ENCODE results near the gene NECAP2.

Gene NECAP2

GRCh38 chr1:16405441-16405840 is 35.1 kb upstream of the NECAP2 start:
- Histone ChIP-seq H3K27me3 (replicated peaks; ENCODE audit: control insufficient read depth, insufficient read depth, low read length, poor library complexity, severe bottlenecking) (no peaks in the 10 kb centered on the region), H3K4me1 (ENCODE audit: control insufficient read depth, insufficient read depth, low read length, poor library complexity, severe bottlenecking) (no peaks in the 10 kb centered on the region), H3K36me3 (ENCODE audit: control insufficient read depth, insufficient read depth, low read length) (no peaks in the 10 kb centered on the region), H3K4me3 (ENCODE audit: insufficient read depth, low read depth, low read length, poor library complexity, severe bottlenecking) (no peak overlapping the region), H3K9me3 (ENCODE audit: control insufficient read depth, low read length) (no peaks in the 10 kb centered on the region), H3K27ac (ENCODE audit: insufficient read depth, low read length, poor library complexity, severe bottlenecking) (no peak overlapping the region)
- DNase-seq = no peak

DNA sequence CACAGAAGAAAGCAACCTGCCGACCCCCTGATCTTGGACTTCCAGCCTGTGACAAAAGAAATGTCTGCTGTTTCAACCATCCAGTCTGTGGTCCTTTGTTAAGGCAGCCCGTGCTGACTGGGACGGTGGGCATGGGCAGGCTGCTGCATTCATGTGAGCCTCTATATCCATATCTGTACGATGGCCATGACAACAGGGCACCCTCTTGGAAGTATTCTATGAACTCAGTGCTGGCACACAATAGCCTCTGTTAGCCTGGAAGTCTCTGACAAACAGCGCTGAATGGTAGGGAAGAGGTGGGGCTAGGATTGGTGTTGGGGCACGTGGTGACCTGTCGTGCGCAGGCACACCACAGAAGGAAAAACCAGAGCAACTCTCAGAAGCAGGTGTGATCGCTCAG is 33.7 kb upstream of the NECAP2 start:
- no peak overlapping the region for H3K4me3 ChIP-seq (ENCODE audit: insufficient read depth, low read depth, low read length, poor library complexity, severe bottlenecking)
- DNase-seq = no peak
- H3K4me1 ChIP-seq (ENCODE audit: control insufficient read depth, insufficient read depth, low read length, poor library complexity, severe bottlenecking) = no peaks in the 10 kb centered on the region
- H3K27me3 ChIP-seq (replicated peaks; ENCODE audit: control insufficient read depth, insufficient read depth, low read length, poor library complexity, severe bottlenecking) = no peaks in the 10 kb centered on the region
- H3K36me3 ChIP-seq (ENCODE audit: control insufficient read depth, insufficient read depth, low read length) = no peaks in the 10 kb centered on the region
- H3K9me3 ChIP-seq (ENCODE audit: control insufficient read depth, low read length) = no peaks in the 10 kb centered on the region
- no peak overlapping the region for H3K27ac ChIP-seq (ENCODE audit: insufficient read depth, low read length, poor library complexity, severe bottlenecking)

GRCh38 chr1:16409536-16410152 is 30.9 kb upstream of the NECAP2 start:
- no peak overlapping the region for H3K27ac ChIP-seq (ENCODE audit: insufficient read depth, low read length, poor library complexity, severe bottlenecking)
- H3K27me3 ChIP-seq (replicated peaks; ENCODE audit: control insufficient read depth, insufficient read depth, low read length, poor library complexity, severe bottlenecking) = no peaks in the 10 kb centered on the region
- DNase-seq = no peak
- no peaks in the 10 kb centered on the region for H3K4me1 ChIP-seq (ENCODE audit: control insufficient read depth, insufficient read depth, low read length, poor library complexity, severe bottlenecking)
- H3K36me3 ChIP-seq (ENCODE audit: control insufficient read depth, insufficient read depth, low read length) = no peaks in the 10 kb centered on the region
- H3K4me3 ChIP-seq (ENCODE audit: insufficient read depth, low read depth, low read length, poor library complexity, severe bottlenecking) = no peak overlapping the region
- H3K9me3 ChIP-seq (ENCODE audit: control insufficient read depth, low read length) = no peaks in the 10 kb centered on the region

DNA sequence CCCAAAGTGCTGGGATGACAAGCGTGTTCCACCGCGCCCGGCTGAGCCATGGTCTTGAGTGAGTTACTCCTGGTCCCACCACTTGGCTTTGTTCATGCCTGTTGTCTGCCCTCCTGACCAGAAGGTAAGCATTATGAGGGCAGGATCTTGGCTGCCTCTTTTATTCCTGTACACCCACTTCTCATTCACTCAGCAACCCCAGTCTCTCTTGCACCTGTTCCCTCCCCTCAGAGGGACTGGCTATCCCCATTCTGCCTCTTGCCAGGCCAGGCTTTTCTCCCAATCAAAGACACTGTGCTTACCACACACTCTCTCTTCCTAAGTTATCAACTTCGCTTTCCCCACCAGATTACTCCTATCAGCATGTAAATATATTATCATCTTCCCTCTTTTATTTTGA is 29.7 kb upstream of the NECAP2 start:
- Histone ChIP-seq H3K4me3 (ENCODE audit: insufficient read depth, low read depth, low read length, poor library complexity, severe bottlenecking) (no peak overlapping the region), H3K27ac (ENCODE audit: insufficient read depth, low read length, poor library complexity, severe bottlenecking) (no peak overlapping the region), H3K9me3 (ENCODE audit: control insufficient read depth, low read length) (no peaks in the 10 kb centered on the region), H3K4me1 (ENCODE audit: control insufficient read depth, insufficient read depth, low read length, poor library complexity, severe bottlenecking) (no peaks in the 10 kb centered on the region), H3K36me3 (ENCODE audit: control insufficient read depth, insufficient read depth, low read length) (no peaks in the 10 kb centered on the region), H3K27me3 (replicated peaks; ENCODE audit: control insufficient read depth, insufficient read depth, low read length, poor library complexity, severe bottlenecking) (no peaks in the 10 kb centered on the region)
- no peak for DNase-seq

GRCh38 chr1:16413191-16413590 is 27.3 kb upstream of the NECAP2 start:
- no peaks in the 10 kb centered on the region for H3K4me1 ChIP-seq (ENCODE audit: control insufficient read depth, insufficient read depth, low read length, poor library complexity, severe bottlenecking)
- H3K27me3 ChIP-seq (replicated peaks; ENCODE audit: control insufficient read depth, insufficient read depth, low read length, poor library complexity, severe bottlenecking) = no peaks in the 10 kb centered on the region
- no peak overlapping the region for H3K27ac ChIP-seq (ENCODE audit: insufficient read depth, low read length, poor library complexity, severe bottlenecking)

GRCh38 chr1:16418823-16419425 is 21.6 kb upstream of the NECAP2 start:
- H3K36me3 ChIP-seq (ENCODE audit: control insufficient read depth, insufficient read depth, low read length) = no peaks in the 10 kb centered on the region
- no peaks in the 10 kb centered on the region for H3K27me3 ChIP-seq (replicated peaks; ENCODE audit: control insufficient read depth, insufficient read depth, low read length, poor library complexity, severe bottlenecking)
- no peak overlapping the region for H3K4me3 ChIP-seq (ENCODE audit: insufficient read depth, low read depth, low read length, poor library complexity, severe bottlenecking)
- no peaks in the 10 kb centered on the region for H3K9me3 ChIP-seq (ENCODE audit: control insufficient read depth, low read length)
- DNase-seq = no peak
- H3K4me1 ChIP-seq (ENCODE audit: control insufficient read depth, insufficient read depth, low read length, poor library complexity, severe bottlenecking) = peaks cover 16% of the 10 kb centered on the region
- H3K27ac ChIP-seq (ENCODE audit: insufficient read depth, low read length, poor library complexity, severe bottlenecking) = no peak overlapping the region

More at GRCh38 chr1:16413191-16413590, 27.3 kb upstream of the NECAP2 start:
- DNase-seq = no peak
- no peaks in the 10 kb centered on the region for H3K36me3 ChIP-seq (ENCODE audit: control insufficient read depth, insufficient read depth, low read length)
- no peaks in the 10 kb centered on the region for H3K9me3 ChIP-seq (ENCODE audit: control insufficient read depth, low read length)
- no peak overlapping the region for H3K4me3 ChIP-seq (ENCODE audit: insufficient read depth, low read depth, low read length, poor library complexity, severe bottlenecking)

GRCh38 chr1:16420424-16421118 is 20.0 kb upstream of the NECAP2 start:
- Histone ChIP-seq H3K4me1 (ENCODE audit: control insufficient read depth, insufficient read depth, low read length, poor library complexity, severe bottlenecking) (peaks cover 16% of the 10 kb centered on the region), H3K4me3 (ENCODE audit: insufficient read depth, low read depth, low read length, poor library complexity, severe bottlenecking) (no peak overlapping the region), H3K27me3 (replicated peaks; ENCODE audit: control insufficient read depth, insufficient read depth, low read length, poor library complexity, severe bottlenecking) (no peaks in the 10 kb centered on the region), H3K9me3 (ENCODE audit: control insufficient read depth, low read length) (no peaks in the 10 kb centered on the region), H3K36me3 (ENCODE audit: control insufficient read depth, insufficient read depth, low read length) (no peaks in the 10 kb centered on the region), H3K27ac (ENCODE audit: insufficient read depth, low read length, poor library complexity, severe bottlenecking) (peak overlapping the region; percentile 24)
- DNase-seq = peak; percentile 3 to 20 (median 7)

GRCh38 chr1:16421201-16421600 is 19.3 kb upstream of the NECAP2 start:
- no peak for DNase-seq
- Histone ChIP-seq H3K27me3 (replicated peaks; ENCODE audit: control insufficient read depth, insufficient read depth, low read length, poor library complexity, severe bottlenecking) (no peaks in the 10 kb centered on the region), H3K4me1 (ENCODE audit: control insufficient read depth, insufficient read depth, low read length, poor library complexity, severe bottlenecking) (peaks cover 16% of the 10 kb centered on the region), H3K36me3 (ENCODE audit: control insufficient read depth, insufficient read depth, low read length) (no peaks in the 10 kb centered on the region), H3K4me3 (ENCODE audit: insufficient read depth, low read depth, low read length, poor library complexity, severe bottlenecking) (no peak overlapping the region), H3K27ac (ENCODE audit: insufficient read depth, low read length, poor library complexity, severe bottlenecking) (peak overlapping the region; percentile 23), H3K9me3 (ENCODE audit: control insufficient read depth, low read length) (no peaks in the 10 kb centered on the region)

- no peak overlapping the region for H3K4me3 ChIP-seq (ENCODE audit: insufficient read depth, low read depth, low read length, poor library complexity, severe bottlenecking)
- H3K4me1 ChIP-seq (ENCODE audit: control insufficient read depth, insufficient read depth, low read length, poor library complexity, severe bottlenecking) = peaks cover 16% of the 10 kb centered on the region
- no peak for DNase-seq
- no peak overlapping the region for H3K27ac ChIP-seq (ENCODE audit: insufficient read depth, low read length, poor library complexity, severe bottlenecking)
- H3K36me3 ChIP-seq (ENCODE audit: control insufficient read depth, insufficient read depth, low read length) = no peaks in the 10 kb centered on the region
- H3K27me3 ChIP-seq (replicated peaks; ENCODE audit: control insufficient read depth, insufficient read depth, low read length, poor library complexity, severe bottlenecking) = no peaks in the 10 kb centered on the region
- H3K9me3 ChIP-seq (ENCODE audit: control insufficient read depth, low read length) = no peaks in the 10 kb centered on the region
These were observed 18.5 kb upstream of the NECAP2 start for GRCh38 chr1:16422041-16422440.
